ENCODE data around the gene TXLNB.

Gene TXLNB

DNA sequence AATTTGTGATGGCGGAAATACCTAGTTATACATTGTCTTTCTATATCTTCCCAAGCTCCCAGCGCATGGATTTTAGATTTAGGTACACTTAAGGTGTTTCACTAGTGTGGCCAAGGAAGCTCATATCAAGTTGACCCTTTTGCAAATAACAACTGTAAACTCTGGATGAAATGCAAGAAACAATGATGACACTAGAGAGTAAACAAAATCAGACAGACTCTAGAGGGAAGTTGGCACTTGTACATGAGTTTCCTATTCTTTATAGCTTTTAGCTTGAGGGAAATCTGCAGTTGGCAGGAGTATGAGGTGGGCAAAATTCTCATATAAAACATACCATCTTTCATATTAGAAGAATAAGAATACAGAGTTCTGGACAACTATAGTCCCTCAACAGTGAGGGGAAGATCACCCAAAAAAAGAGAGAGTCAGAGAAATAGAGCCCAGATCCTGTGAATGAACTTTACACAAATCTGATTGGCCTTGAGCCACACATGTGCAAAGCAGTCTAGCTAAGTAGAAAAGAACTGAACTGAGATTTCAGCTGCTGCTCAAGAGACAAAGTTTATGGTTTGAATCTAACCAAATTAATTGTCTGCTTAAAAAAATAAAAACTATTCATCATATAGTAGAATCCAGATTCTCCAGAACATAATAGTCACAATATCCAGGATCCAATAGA lies 26.1 kb downstream of the TXLNB start:
- TF ChIP-seq, protein P1, sequence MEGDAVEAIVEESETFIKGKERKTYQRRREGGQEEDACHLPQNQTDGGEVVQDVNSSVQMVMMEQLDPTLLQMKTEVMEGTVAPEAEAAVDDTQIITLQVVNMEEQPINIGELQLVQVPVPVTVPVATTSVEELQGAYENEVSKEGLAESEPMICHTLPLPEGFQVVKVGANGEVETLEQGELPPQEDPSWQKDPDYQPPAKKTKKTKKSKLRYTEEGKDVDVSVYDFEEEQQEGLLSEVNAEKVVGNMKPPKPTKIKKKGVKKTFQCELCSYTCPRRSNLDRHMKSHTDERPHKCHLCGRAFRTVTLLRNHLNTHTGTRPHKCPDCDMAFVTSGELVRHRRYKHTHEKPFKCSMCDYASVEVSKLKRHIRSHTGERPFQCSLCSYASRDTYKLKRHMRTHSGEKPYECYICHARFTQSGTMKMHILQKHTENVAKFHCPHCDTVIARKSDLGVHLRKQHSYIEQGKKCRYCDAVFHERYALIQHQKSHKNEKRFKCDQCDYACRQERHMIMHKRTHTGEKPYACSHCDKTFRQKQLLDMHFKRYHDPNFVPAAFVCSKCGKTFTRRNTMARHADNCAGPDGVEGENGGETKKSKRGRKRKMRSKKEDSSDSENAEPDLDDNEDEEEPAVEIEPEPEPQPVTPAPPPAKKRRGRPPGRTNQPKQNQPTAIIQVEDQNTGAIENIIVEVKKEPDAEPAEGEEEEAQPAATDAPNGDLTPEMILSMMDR (IDR thresholded peaks at IDR 0.05; ENCODE audit: control insufficient read depth, insufficient read depth, low read depth, low read length, missing control alignments) = no peak
- H3K4me3 ChIP-seq (ENCODE audit: control insufficient read depth, low read depth, low read length) = no peak overlapping the region
- DNase-seq (ENCODE audit: low read depth) = no peak

DNA sequence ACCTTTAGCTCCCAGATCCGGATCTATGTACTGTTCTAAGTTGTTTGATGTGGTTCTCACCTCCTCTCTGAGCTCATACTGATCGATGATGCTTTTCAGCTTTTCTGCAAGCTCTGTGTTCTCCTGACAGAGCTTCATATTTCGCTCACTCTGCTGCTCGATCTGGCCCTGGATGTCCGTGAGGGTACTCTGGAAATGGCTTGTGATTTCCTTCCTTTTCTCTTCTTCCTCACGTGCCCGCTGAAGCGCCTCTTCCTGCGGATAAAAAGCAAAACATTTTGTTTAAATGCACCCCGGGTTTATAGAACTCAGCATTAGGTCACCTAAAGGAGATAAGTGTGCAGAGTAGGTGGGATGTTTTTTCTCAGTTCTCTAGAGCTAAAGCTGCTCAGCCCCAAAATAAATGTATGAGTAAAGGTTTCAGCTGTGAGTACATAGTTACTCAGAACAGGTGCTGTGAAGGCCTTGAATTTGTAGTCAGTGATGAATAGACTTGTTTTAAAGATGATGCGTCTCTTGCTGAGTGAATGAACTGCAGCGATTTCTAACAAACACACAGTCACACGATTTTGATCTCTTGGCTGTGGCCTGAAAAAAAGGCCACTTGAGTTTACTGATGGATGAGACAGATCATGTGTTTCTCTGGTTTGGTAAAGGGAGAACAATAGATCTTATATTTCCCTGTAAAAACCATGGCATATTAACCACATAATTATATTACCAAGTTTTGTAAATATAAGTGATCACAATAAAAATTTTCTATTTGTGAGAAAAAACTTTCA lies 29.1 kb downstream of the TXLNB start:
- DNase-seq (ENCODE audit: low read depth) = no peak
- TF ChIP-seq, protein P1 (IDR thresholded peaks at IDR 0.05; ENCODE audit: control insufficient read depth, insufficient read depth, low read depth, low read length, missing control alignments) = no peak
- no peak overlapping the region for H3K4me3 ChIP-seq (ENCODE audit: control insufficient read depth, low read depth, low read length)

DNA sequence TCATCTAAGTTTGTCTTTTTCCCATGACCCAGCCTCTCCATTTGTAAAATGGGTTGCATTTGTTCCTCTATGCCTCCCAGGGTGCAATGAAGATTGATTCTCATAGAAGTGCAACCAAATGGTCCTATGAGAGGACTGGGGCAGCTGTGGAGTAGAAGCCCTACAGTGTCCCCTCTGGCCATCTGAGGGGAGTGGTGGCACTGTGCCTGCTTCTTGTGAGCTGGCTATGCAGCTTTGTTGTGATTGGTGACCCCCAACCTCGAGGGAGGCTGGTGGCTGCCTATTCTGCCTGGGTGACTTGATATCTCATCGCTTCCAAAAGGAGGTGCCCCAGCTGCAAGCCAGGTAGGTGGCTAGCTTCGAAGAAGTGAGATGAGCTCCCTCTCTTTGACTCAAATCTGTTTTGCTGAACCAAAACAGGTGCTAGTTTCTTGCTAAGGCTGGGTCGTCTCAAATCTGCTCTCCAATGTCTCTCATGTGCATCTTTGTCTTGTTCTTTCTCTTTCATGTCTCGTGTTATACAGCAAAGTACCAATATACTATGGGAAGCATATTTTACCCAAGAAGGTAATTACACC lies 33.9 kb downstream of the TXLNB start:
- no peak overlapping the region for H3K4me3 ChIP-seq (ENCODE audit: control insufficient read depth, low read depth, low read length)
- DNase-seq (ENCODE audit: low read depth) = no peak
- TF ChIP-seq, protein P1 (IDR thresholded peaks at IDR 0.05; ENCODE audit: control insufficient read depth, insufficient read depth, low read depth, low read length, missing control alignments) = no peak

DNA sequence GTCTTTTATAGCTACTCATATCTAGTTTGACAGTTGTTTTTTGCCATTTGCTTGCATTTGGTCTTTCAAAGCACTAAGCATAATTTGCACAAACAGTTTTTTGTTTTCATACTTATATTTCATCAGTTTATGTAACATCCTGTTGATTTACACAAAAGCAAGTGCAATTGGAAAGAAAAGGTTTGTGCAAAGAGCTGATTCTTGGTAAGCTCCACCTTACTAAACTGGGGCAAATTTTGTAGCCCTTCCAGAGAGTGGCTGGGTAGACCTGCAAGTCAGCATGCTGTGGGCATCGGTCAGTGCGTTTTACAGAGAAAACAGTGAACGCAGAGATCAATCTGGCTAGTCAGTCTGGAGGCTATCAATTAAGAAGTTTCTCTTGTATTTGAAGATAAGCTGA lies 34.5 kb downstream of the TXLNB start:
- DNase-seq (ENCODE audit: low read depth) = no peak
- H3K4me3 ChIP-seq (ENCODE audit: control insufficient read depth, low read depth, low read length) = no peak overlapping the region
- TF ChIP-seq, protein P1 (IDR thresholded peaks at IDR 0.05; ENCODE audit: control insufficient read depth, insufficient read depth, low read depth, low read length, missing control alignments) = no peak

DNA sequence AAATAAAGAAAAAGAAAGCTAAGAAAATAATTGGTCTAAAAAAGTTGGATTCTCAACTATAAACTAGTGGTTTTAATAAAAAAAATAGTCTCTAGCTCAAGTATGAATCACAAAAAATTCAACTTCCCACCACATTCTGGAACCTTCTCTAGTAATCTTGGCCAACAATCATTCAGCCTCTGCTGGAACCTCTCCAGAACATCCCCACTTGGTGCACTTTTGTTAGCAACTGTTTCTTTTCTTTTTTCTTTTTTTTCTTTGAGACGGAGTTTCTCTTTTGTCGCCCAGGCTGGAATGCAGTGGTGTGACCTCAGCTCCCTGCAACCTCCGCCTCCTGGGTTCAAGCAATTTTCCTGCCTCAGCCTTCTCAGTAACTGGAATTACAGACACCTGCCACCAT lies 35.7 kb downstream of the TXLNB start:
- DNase-seq (ENCODE audit: low read depth) = peak; percentile 71
- no peak overlapping the region for H3K4me3 ChIP-seq (ENCODE audit: control insufficient read depth, low read depth, low read length)
- TF ChIP-seq, protein P1 (IDR thresholded peaks at IDR 0.05; ENCODE audit: control insufficient read depth, insufficient read depth, low read depth, low read length, missing control alignments) = no peak

DNA sequence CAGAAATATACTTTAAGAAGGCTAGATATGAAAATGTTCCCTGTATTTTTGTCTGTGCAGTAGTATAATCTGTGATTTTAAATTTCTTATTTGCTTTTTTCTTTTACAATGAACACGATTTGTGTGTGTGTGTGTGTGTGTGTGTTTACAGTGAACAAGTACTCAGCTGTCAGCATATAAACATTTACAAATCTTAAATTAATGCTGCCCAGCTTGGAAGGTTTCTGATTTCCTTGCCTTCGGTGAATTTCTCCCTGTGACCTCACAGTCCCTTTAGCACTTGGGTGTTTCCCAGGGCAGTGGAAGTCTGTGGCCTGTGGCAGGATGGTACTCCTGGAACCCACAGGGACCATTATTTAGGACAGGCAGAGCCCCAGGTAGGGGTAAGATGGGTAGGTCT lies 37.6 kb downstream of the TXLNB start:
- no peak overlapping the region for H3K4me3 ChIP-seq (ENCODE audit: control insufficient read depth, low read depth, low read length)
- TF ChIP-seq, protein P1 (IDR thresholded peaks at IDR 0.05; ENCODE audit: control insufficient read depth, insufficient read depth, low read depth, low read length, missing control alignments) = no peak
- DNase-seq (ENCODE audit: low read depth) = no peak
